Measurements from ENCODE around the gene ABCA3.

Gene ABCA3

GRCh38 chr16:2319606-2320005, 20.9 kb downstream of the ABCA3 start:
- no peak overlapping the region for H3K4me3 ChIP-seq (replicated peaks; ENCODE audit: low read depth, low read length)
- DNase-seq (ENCODE audit: extremely low read depth, low read depth): no peak
- TF ChIP-seq CTCF (IDR thresholded peaks at IDR 0.05; ENCODE audit: low read depth, low read length, missing control alignments): no peak

GRCh38 chr16:2317231-2318020, 23.1 kb downstream of the ABCA3 start:
- no peak overlapping the region for H3K4me3 ChIP-seq (replicated peaks; ENCODE audit: low read depth, low read length)
- DNase-seq (ENCODE audit: extremely low read depth, low read depth): no peak
- TF ChIP-seq CTCF (IDR thresholded peaks at IDR 0.05; ENCODE audit: low read depth, low read length, missing control alignments): no peak

- H3K4me3 ChIP-seq (replicated peaks; ENCODE audit: low read depth, low read length): no peak overlapping the region
- no peak for TF ChIP-seq CTCF (IDR thresholded peaks at IDR 0.05; ENCODE audit: low read depth, low read length, missing control alignments)
- DNase-seq (ENCODE audit: extremely low read depth, low read depth): no peak
Observed at GRCh38 chr16:2308089-2308962, 32.2 kb downstream of the ABCA3 start.

GRCh38 chr16:2299915-2300192, 40.7 kb downstream of the ABCA3 start:
- H3K4me3 ChIP-seq (replicated peaks; ENCODE audit: low read depth, low read length): no peak overlapping the region
- no peak for DNase-seq (ENCODE audit: extremely low read depth, low read depth)
- TF ChIP-seq CTCF (IDR thresholded peaks at IDR 0.05; ENCODE audit: low read depth, low read length, missing control alignments): no peak

GRCh38 chr16:2299121-2299914, 41.2 kb downstream of the ABCA3 start:
- DNase-seq (ENCODE audit: extremely low read depth, low read depth): no peak
- H3K4me3 ChIP-seq (replicated peaks; ENCODE audit: low read depth, low read length): no peak overlapping the region
- TF ChIP-seq CTCF (IDR thresholded peaks at IDR 0.05; ENCODE audit: low read depth, low read length, missing control alignments): no peak

- TF ChIP-seq CTCF (IDR thresholded peaks at IDR 0.05; ENCODE audit: low read depth, low read length, missing control alignments): no peak
- DNase-seq (ENCODE audit: extremely low read depth, low read depth): no peak
- H3K4me3 ChIP-seq (replicated peaks; ENCODE audit: low read depth, low read length): no peak overlapping the region
Observed at GRCh38 chr16:2298621-2299020, 41.9 kb downstream of the ABCA3 start.

All from HFF-Myc (cell line).